ENCODE measurements around the gene DPP6. TPM values are rescaled to one million over a fixed set of nuclear protein-coding genes. Genes with fewer than 3 reads are reported as not detected.

The DPP6 gene
- polyA plus RNA-seq, 1 donor (not counting 4 experiments of a cell fraction or from before 2014, with no cell fraction given) = not detected

DNA sequence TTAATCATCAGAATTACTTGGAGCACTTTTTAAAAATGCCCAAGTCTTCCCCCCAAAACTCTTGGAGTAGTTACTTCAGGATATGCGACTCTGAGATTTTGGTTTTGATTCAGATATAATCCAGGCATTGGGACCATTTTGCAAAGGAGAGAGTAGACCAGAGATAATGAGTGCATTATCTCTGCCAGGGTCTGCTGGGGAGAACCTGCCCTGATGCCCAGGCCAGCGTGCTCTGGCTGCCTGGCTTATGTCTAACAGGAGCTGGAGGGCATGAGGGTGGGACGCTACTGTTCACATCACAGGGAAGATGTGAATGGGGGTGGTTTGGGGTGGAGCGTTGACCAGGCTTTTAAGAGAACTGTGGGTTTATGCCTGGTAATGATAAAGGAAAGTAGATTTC is 336.2 kb downstream of the DPP6 start:
- peaks cover 7% of the 10 kb centered on the region for H3K9me3 ChIP-seq (ENCODE audit: control insufficient read depth, low read depth, low read length)
- no peak overlapping the region for H3K27ac ChIP-seq (ENCODE audit: control insufficient read depth, insufficient read depth, low read length)
- H2AFZ ChIP-seq (ENCODE audit: control insufficient read depth, low read length) = no peak overlapping the region
- FAIRE-seq (no peak), DNase-seq (ENCODE audit: low read depth, low spot score) (no peak)
- no peak overlapping the region for H3K9ac ChIP-seq (ENCODE audit: control insufficient read depth, extremely low read depth, insufficient read depth, low read length)
- H3K79me2 ChIP-seq (ENCODE audit: control insufficient read depth, insufficient read depth, low read length) = no peaks in the 10 kb centered on the region
- H3K9me1 ChIP-seq (ENCODE audit: control insufficient read depth, extremely low read depth, insufficient read depth, low read length) = no peaks in the 10 kb centered on the region
- no peaks in the 10 kb centered on the region for H3K27me3 ChIP-seq (ENCODE audit: control insufficient read depth, extremely low read depth, insufficient read depth, low read length)
- dilution Hi-C loops (cut with MboI; ENCODE audit: extremely low pct_ligation_motif_present, low sequenced_read_pairs) = no loop called here
- H3K36me3 ChIP-seq (ENCODE audit: control insufficient read depth in 2 of 2, extremely low read depth in 1 of 2, insufficient read depth in 2 of 2, low read length in 2 of 2) = no peaks in the 10 kb centered on the region
- H3K4me2 ChIP-seq (ENCODE audit: control insufficient read depth, extremely low read depth, insufficient read depth, low read depth, low read length) = no peak overlapping the region
- H3K4me1 ChIP-seq (ENCODE audit: control insufficient read depth, extremely low read depth, insufficient read depth, low read length) = no peaks in the 10 kb centered on the region
- H4K20me1 ChIP-seq (ENCODE audit: control insufficient read depth, extremely low read depth, insufficient read depth, low read length) = no peaks in the 10 kb centered on the region
- TF ChIP-seq EZH2 (IDR thresholded peaks at IDR 0.05; ENCODE audit: low read length) (no peak), CTCF (optimal IDR thresholded peaks at IDR 0.05 in 1 of 3, IDR thresholded peaks at IDR 0.05 in 1 of 3, conservative IDR thresholded peaks at IDR 0.05 in 1 of 3; ENCODE audit: extremely low read depth in 1 of 3, insufficient read depth in 2 of 3, low read length in 3 of 3) (no peak)
- H3K4me3 ChIP-seq (ENCODE audit: control insufficient read depth in 2 of 3, extremely low read depth in 1 of 3, insufficient read depth in 2 of 3, low read depth in 1 of 3, low read length in 3 of 3) = no peak overlapping the region

DNA sequence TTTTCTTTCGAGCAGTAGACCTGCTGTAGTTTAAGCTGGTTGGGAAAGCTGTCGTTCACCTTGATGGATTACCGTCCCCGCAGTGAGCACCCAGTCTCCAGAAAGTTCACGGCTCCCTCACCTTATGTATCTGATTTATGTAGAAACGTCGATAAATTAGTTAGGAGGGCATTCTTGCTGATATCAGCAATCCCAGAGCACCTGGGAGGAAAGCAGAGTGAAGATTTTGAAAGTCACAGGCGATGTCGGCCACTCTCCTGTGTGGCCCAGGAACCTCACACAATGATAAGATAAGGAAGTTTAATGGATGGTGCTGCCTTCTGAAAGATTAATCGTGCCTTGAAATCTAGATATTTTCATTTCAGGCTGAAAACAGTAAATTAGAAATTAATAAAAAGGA is 336.8 kb downstream of the DPP6 start:
- Histone ChIP-seq H3K9me1 (ENCODE audit: control insufficient read depth, extremely low read depth, insufficient read depth, low read length) (no peaks in the 10 kb centered on the region), H3K4me3 (ENCODE audit: control insufficient read depth in 2 of 3, extremely low read depth in 1 of 3, insufficient read depth in 2 of 3, low read depth in 1 of 3, low read length in 3 of 3) (no peak overlapping the region), H2AFZ (ENCODE audit: control insufficient read depth, low read length) (no peak overlapping the region), H4K20me1 (ENCODE audit: control insufficient read depth, extremely low read depth, insufficient read depth, low read length) (no peaks in the 10 kb centered on the region), H3K4me1 (ENCODE audit: control insufficient read depth, extremely low read depth, insufficient read depth, low read length) (no peaks in the 10 kb centered on the region), H3K79me2 (ENCODE audit: control insufficient read depth, insufficient read depth, low read length) (no peaks in the 10 kb centered on the region), H3K36me3 (ENCODE audit: control insufficient read depth in 2 of 2, extremely low read depth in 1 of 2, insufficient read depth in 2 of 2, low read length in 2 of 2) (no peaks in the 10 kb centered on the region), H3K27ac (ENCODE audit: control insufficient read depth, insufficient read depth, low read length) (no peak overlapping the region), H3K27me3 (ENCODE audit: control insufficient read depth, extremely low read depth, insufficient read depth, low read length) (no peaks in the 10 kb centered on the region), H3K4me2 (ENCODE audit: control insufficient read depth, extremely low read depth, insufficient read depth, low read depth, low read length) (no peak overlapping the region), H3K9me3 (ENCODE audit: control insufficient read depth, low read depth, low read length) (peaks cover 6% of the 10 kb centered on the region), H3K9ac (ENCODE audit: control insufficient read depth, extremely low read depth, insufficient read depth, low read length) (no peak overlapping the region)
- TF ChIP-seq EZH2 (IDR thresholded peaks at IDR 0.05; ENCODE audit: low read length) (no peak), CTCF (optimal IDR thresholded peaks at IDR 0.05 in 1 of 3, IDR thresholded peaks at IDR 0.05 in 1 of 3, conservative IDR thresholded peaks at IDR 0.05 in 1 of 3; ENCODE audit: extremely low read depth in 1 of 3, insufficient read depth in 2 of 3, low read length in 3 of 3) (no peak)
- dilution Hi-C loops (cut with MboI; ENCODE audit: extremely low pct_ligation_motif_present, low sequenced_read_pairs) = no loop called here
- FAIRE-seq = no peak
- DNase-seq (ENCODE audit: low read depth, low spot score) = no peak

All from keratinocyte (primary cell).